ENCODE data around the gene SPATA46. TPM values are rescaled to one million over a fixed set of nuclear protein-coding genes. Genes with fewer than 3 reads are reported as not detected.

SPATA46 gene
- total RNA-seq, 2 experiments from 2014 or later, result not detected

DNA sequence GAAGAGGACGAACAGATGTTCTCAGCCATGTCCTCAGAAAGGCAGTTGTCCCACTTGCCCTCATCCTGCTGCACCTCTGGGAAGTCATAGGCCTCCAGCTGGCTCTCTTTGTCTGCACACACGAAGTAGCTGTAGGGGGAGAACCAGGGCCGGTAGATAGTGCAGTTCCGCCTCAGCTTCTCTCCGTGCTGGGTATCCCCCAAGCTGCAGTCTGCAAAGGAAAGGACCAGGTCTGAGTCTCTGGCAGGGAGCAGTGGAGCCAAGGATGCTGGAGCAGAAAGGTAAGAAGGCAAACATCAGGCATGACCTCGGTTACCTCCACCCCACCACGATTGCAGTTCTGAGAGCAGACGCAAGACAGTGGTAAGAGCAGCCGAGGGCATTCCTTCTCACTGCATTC, 2.2 kb downstream of the SPATA46 start:
- Mint-ChIP-seq H3K27me3 (peaks cover 1% of the 10 kb centered on the region), H3K9me3 (no peaks in the 10 kb centered on the region), H3K27ac (no peak overlapping the region), H3K4me3 (no peak overlapping the region), H3K36me3 (no peaks in the 10 kb centered on the region), H3K4me1 (no peaks in the 10 kb centered on the region)
- POLR2A ChIA-PET, result no interaction called here
- DNase-seq (no peak), ATAC-seq (ENCODE audit: low read depth) (no peak)

- Mint-ChIP-seq H3K27ac (no peak overlapping the region), H3K4me3 (no peak overlapping the region), H3K27me3 (peaks cover 1% of the 10 kb centered on the region), H3K9me3 (no peaks in the 10 kb centered on the region), H3K36me3 (no peaks in the 10 kb centered on the region), H3K4me1 (no peaks in the 10 kb centered on the region)
- DNase-seq (no peak), ATAC-seq (ENCODE audit: low read depth) (no peak)
- POLR2A ChIA-PET, result no interaction called here
Measured at GRCh38 chr1:162373541-162374260, 3.0 kb downstream of the SPATA46 start.

DNA sequence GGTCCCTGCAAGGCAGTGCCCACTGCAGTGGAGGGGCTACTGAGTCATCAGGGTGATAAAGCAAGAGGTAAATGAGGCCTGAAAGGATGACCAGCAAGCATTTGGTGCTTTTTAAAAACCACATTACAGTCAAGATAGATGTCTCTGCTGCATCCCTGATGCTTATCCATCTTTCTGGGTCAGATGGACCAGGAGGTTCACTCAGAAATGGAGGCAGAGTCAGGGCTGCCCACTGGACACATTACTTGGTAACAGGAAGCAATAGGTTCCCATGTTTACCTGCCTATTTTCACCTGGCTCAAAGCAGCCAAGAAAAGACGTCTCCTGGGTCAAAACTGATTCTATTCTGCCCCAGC, 3.6 kb downstream of the SPATA46 start:
- Mint-ChIP-seq H3K27ac (no peak overlapping the region), H3K36me3 (no peaks in the 10 kb centered on the region), H3K4me3 (no peak overlapping the region), H3K9me3 (no peaks in the 10 kb centered on the region), H3K4me1 (no peaks in the 10 kb centered on the region), H3K27me3 (peaks cover 1% of the 10 kb centered on the region)
- DNase-seq, result no peak
- ATAC-seq (ENCODE audit: low read depth), result no peak
- POLR2A ChIA-PET, result no interaction called here

DNA sequence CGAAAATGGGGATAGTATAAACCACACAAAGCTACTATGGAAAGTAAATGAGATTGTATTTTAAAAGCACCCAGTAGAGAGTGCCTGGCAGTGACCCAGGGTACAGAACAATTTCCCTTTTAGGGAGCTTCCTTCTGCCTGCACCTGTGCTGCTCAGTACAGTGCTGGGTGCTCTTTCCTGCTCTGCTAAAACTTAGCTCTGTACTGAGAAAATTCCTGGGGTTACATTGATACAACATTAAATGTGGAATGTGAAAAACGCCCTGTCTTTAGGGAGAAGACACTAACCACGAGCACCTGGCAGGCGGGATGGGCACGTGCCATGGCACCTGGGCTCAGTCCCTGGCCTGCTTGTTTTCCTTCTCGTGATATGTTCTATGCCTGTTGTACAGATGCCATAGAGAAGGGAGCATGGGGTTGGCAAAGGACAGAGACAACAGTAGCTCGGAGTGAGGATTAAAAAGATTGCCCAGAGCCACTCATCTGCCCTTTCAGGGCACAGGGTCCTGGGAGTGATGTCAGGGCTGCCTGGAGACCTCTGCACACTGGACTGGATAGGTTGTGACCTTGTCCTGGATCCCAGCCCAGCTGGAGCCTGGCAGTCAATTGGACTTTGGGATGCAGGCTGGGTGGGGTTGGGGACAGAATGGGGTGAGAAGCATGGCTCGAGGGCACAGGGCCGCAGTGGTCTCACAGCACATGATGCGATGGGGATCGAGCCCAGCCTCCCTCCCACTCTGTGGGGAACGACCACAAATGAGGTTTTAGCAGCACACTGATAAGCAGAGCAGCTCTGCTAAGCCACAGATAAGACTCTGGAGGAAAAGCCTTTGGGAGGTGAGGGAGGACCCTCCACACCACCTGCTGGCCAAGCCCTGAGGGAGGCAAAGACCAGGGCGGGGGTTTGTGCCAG, 4.2 kb downstream of the SPATA46 start:
- Mint-ChIP-seq H3K27me3 (peaks cover 1% of the 10 kb centered on the region), H3K4me3 (no peak overlapping the region), H3K27ac (no peak overlapping the region), H3K9me3 (no peaks in the 10 kb centered on the region), H3K36me3 (no peaks in the 10 kb centered on the region), H3K4me1 (no peaks in the 10 kb centered on the region)
- DNase-seq, result no peak
- POLR2A ChIA-PET, result no interaction called here
- ATAC-seq (ENCODE audit: low read depth), result no peak

GRCh38 chr1:162371611-162372010, 5.0 kb downstream of the SPATA46 start:
- POLR2A ChIA-PET, result interaction anchor here (0.7 kb wide), 1 partner anchor 8 kb away, joined by 3 read pairs; no protein-coding TSS in a partner anchor

DNA sequence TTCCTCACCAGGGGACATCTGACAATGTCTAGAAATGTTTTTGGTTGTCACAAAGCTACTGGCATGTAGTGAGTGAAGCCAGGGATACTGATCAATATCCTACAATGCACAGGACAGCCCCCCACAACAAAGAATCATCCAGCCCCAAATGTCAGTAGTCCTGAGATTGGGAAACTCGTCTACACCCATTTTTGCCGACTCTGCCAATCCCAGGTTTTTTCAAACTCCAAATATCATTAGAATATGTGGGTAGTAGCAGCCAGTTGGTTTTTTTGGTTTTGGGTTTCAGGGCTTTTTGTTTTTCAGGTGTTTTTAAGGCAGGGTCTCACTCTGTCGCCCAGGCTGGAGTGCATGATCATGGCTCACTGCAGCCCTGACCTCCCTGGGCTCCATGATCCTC, 5.9 kb downstream of the SPATA46 start:
- Mint-ChIP-seq H3K9me3 (no peaks in the 10 kb centered on the region), H3K36me3 (no peaks in the 10 kb centered on the region), H3K4me3 (no peak overlapping the region), H3K27me3 (peaks cover 1% of the 10 kb centered on the region), H3K4me1 (no peaks in the 10 kb centered on the region), H3K27ac (no peak overlapping the region)
- POLR2A ChIA-PET, result interaction anchor here (0.7 kb wide), 1 partner anchor 9 kb away, joined by 3 read pairs; no protein-coding TSS in a partner anchor
- no peak for ATAC-seq (ENCODE audit: low read depth)
- no peak for DNase-seq

More at GRCh38 chr1:162371611-162372010, 5.0 kb downstream of the SPATA46 start:
- Mint-ChIP-seq H3K27ac (no peak overlapping the region), H3K27me3 (peaks cover 1% of the 10 kb centered on the region), H3K36me3 (no peaks in the 10 kb centered on the region), H3K9me3 (no peaks in the 10 kb centered on the region), H3K4me3 (no peak overlapping the region), H3K4me1 (no peaks in the 10 kb centered on the region)
- DNase-seq, result no peak
- ATAC-seq (ENCODE audit: low read depth), result no peak

DNA sequence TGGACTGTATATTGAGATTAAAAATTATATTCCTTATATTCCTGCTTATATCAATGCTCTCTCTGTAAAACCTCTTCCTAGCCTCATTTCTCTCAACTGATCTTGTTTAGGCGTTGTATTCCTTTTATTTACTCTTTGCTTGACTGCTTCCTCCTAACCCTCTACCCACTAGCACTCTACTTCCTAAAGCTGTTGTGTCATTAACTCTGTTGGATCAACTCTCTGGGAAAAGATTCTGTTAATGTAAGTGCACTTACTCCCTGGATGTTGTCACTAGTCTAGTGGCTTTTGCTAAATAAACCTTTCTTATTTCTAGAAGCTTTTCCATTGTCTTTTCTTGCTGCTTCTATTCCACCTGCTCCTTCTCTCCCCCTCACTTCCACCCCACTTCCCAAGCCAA, 6.5 kb downstream of the SPATA46 start:
- DNase-seq, result no peak
- Mint-ChIP-seq H3K36me3 (no peaks in the 10 kb centered on the region), H3K27ac (no peak overlapping the region), H3K4me3 (no peak overlapping the region), H3K27me3 (no peaks in the 10 kb centered on the region), H3K9me3 (no peaks in the 10 kb centered on the region), H3K4me1 (no peaks in the 10 kb centered on the region)
- POLR2A ChIA-PET, result no interaction called here
- no peak for ATAC-seq (ENCODE audit: low read depth)

GRCh38 chr1:162369571-162369970, 7.1 kb downstream of the SPATA46 start:
- Mint-ChIP-seq H3K27me3 (no peaks in the 10 kb centered on the region), H3K4me1 (no peaks in the 10 kb centered on the region), H3K27ac (no peak overlapping the region), H3K9me3 (no peaks in the 10 kb centered on the region), H3K4me3 (no peak overlapping the region), H3K36me3 (no peaks in the 10 kb centered on the region)
- ATAC-seq (ENCODE audit: low read depth) (no peak), DNase-seq (no peak)
- POLR2A ChIA-PET, result no interaction called here

- ATAC-seq (ENCODE audit: low read depth) (no peak), DNase-seq (no peak)
- POLR2A ChIA-PET, result no interaction called here
- H3K36me3 Mint-ChIP-seq, result no peaks in the 10 kb centered on the region
- no peaks in the 10 kb centered on the region for H3K27me3 Mint-ChIP-seq
- no peaks in the 10 kb centered on the region for H3K4me1 Mint-ChIP-seq
- no peak overlapping the region for H3K27ac Mint-ChIP-seq
- H3K9me3 Mint-ChIP-seq, result no peaks in the 10 kb centered on the region
- H3K4me3 Mint-ChIP-seq, result no peak overlapping the region
Measured at GRCh38 chr1:162368451-162368850, 8.2 kb downstream of the SPATA46 start.

GRCh38 chr1:162367772-162368171, 8.9 kb downstream of the SPATA46 start:
- H3K9me3 Mint-ChIP-seq, result no peaks in the 10 kb centered on the region
- no peaks in the 10 kb centered on the region for H3K36me3 Mint-ChIP-seq
- no peak overlapping the region for H3K4me3 Mint-ChIP-seq
- no peak overlapping the region for H3K27ac Mint-ChIP-seq
- POLR2A ChIA-PET, result no interaction called here
- no peaks in the 10 kb centered on the region for H3K4me1 Mint-ChIP-seq
- peaks cover 3% of the 10 kb centered on the region for H3K27me3 Mint-ChIP-seq
- DNase-seq (no peak), ATAC-seq (ENCODE audit: low read depth) (no peak)

- Mint-ChIP-seq H3K4me3 (no peak overlapping the region), H3K4me1 (no peaks in the 10 kb centered on the region), H3K9me3 (no peaks in the 10 kb centered on the region), H3K36me3 (no peaks in the 10 kb centered on the region), H3K27ac (no peak overlapping the region), H3K27me3 (peaks cover 7% of the 10 kb centered on the region)
- DNase-seq (no peak), ATAC-seq (ENCODE audit: low read depth) (no peak)
- POLR2A ChIA-PET, result no interaction called here
Measured at GRCh38 chr1:162367073-162367472, 9.6 kb downstream of the SPATA46 start.

GRCh38 chr1:162366671-162367070, 10.0 kb downstream of the SPATA46 start:
- no peak for ATAC-seq (ENCODE audit: low read depth)
- DNase-seq, result no peak
- H3K36me3 Mint-ChIP-seq, result no peaks in the 10 kb centered on the region
- H3K4me3 Mint-ChIP-seq, result no peak overlapping the region
- no peak overlapping the region for H3K27ac Mint-ChIP-seq
- H3K4me1 Mint-ChIP-seq, result no peaks in the 10 kb centered on the region
- H3K9me3 Mint-ChIP-seq, result no peaks in the 10 kb centered on the region
- POLR2A ChIA-PET, result no interaction called here
- H3K27me3 Mint-ChIP-seq, result peaks cover 8% of the 10 kb centered on the region

- POLR2A ChIA-PET, result no interaction called here
- Mint-ChIP-seq H3K36me3 (no peaks in the 10 kb centered on the region), H3K27ac (no peak overlapping the region)
Measured at GRCh38 chr1:162366149-162366548, 10.5 kb downstream of the SPATA46 start.

More at GRCh38 chr1:162366149-162366548, 10.5 kb downstream of the SPATA46 start:
- H3K9me3 Mint-ChIP-seq, result no peaks in the 10 kb centered on the region
- no peak overlapping the region for H3K4me3 Mint-ChIP-seq
- no peaks in the 10 kb centered on the region for H3K4me1 Mint-ChIP-seq
- DNase-seq (no peak), ATAC-seq (ENCODE audit: low read depth) (no peak)
- H3K27me3 Mint-ChIP-seq, result peaks cover 8% of the 10 kb centered on the region

All from activated naive CD8-positive, alpha-beta T cell treated with anti-CD3 and anti-CD28 coated beads, Interleukin-2, amount 10 ng/mL, durations not matched to agents 7 days and 5 days (primary cell).